ENCODE data around the gene HOTAIR. TPM values are rescaled to one million over a fixed set of nuclear protein-coding genes. Genes with fewer than 3 reads are reported as not detected.

HOTAIR gene
- total RNA-seq, 1 experiment from 2014 or later = not detected

DNA sequence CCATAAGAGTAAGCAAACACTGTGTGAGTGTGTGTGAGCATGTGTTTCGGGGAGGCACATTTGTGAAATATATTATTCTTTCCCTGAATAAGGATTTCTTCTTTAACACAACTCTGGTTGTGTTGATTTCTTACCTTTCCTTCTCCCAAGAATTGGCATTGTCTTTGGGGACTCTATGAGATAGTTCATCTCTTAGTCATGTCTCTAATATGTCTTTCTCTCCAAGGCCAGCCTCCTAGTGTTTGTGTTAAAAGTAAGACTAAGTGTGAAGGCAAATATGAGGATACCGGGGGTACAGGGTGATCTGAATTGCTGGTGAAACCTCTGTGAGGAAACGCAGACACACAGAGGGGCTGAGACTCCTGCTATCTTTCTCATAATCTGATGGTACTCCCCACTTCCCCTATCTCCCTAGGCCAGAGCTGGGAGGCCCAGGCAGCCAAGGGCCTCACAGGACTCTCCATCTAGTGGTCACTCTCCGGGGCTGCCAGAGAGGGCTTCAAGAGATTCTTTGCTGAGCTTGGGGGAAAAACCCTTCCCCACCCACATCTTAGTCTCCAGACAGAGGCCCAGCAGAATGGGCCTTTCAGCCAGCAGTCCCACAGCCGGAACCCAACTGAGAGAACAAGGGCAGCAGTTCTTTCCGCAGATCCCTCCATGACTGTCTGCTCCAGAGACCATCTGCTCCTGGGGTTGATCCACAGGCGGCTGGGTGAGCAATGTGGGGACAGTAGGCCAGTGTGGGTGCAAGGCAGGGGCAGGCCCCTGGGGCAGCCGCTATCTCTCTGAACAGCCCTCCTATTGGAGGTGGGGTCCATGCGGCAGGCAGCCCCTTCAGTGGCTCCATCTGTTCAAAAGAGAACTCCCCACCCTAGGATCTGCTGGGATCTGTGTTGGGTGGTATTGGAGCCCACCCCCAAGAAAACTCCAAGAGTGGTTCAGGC, 25.8 kb downstream of the HOTAIR start:
- no peak for DNase-seq (ENCODE audit: low read depth)

DNA sequence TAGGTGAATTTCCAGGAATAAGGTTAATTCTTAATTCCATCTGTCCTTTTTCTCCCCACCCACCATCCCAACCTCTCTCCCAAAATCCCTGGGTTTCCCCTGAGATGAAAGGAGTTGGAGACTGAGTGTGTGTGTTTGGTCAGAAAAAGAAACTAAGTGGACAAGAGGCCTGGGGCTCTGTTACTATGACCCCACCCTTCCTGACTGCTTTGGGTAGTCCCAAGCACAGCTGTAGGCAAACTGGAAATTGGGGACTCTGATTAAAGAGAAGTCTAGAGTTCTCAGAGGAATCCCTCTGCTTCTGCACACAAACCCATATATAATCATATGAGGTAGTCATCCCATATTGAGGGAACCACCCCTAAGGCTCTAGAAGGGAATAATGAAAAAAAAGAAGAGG, 27.0 kb downstream of the HOTAIR start:
- no peak for DNase-seq (ENCODE audit: low read depth)

- no peak for DNase-seq (ENCODE audit: low read depth)
Observed at GRCh38 chr12:53944907-53945847, 29.6 kb downstream of the HOTAIR start.

DNA sequence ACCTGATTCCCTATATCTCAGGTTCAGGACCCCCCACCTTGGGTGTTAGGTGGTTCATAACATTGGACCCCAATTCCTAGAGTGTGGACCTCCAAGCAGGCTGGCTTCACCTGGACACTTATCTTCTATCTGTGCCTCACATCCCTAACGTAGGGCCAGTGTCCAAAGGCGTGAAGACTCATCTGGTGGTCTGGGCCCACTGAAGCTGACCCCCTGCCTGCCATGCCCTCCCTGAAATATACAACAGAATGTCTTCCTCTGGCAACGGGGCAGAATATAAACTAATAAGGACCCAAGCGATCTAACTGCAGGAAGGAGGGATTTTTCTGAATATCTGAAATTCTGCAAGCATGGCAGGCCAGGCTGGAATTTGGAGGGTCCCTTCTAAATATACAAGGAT, 30.5 kb downstream of the HOTAIR start:
- no peak for DNase-seq (ENCODE audit: low read depth)

GRCh38 chr12:53942467-53942997, 32.2 kb downstream of the HOTAIR start:
- DNase-seq (ENCODE audit: low read depth) = no peak

DNA sequence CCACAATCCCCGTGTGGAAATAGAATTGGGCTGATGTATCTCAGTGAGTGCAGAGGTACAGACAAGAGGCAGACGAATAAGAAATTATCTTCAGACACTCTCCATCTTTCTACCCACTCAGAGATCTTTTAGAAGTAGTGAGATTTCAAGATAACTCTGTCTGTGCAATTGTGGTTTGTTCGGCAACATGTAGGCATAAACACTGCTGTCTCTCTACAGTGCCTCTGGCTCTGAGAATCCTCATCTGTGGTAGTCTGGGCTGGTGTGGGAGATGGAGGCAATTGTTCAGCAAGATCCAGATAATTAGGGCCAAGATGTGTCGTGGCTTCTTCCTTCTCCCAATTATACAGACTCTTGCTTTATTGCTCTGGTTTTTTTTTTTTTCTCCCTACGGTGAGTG, 33.0 kb downstream of the HOTAIR start:
- peak; percentile 16 for DNase-seq (ENCODE audit: low read depth)

DNA sequence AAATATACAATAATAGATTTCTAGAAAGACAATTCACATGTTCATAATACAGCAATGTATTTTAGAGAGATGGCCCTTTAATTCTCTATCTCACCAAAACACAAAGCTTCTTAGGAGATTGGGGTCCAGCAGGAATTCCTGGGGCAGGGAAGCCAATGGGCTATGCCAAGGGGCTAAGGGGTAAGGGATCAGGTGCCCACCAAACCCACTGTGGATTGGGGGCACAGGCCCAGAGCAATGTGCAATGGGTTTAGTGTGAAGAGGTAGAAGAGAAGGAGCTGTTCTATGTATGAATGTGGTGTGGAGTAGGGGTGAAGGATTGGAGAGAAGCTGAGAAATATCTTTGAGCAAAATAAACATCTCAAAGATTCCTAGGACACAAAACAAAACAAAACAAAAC, 33.6 kb downstream of the HOTAIR start:
- no peak for DNase-seq (ENCODE audit: low read depth)

DNA sequence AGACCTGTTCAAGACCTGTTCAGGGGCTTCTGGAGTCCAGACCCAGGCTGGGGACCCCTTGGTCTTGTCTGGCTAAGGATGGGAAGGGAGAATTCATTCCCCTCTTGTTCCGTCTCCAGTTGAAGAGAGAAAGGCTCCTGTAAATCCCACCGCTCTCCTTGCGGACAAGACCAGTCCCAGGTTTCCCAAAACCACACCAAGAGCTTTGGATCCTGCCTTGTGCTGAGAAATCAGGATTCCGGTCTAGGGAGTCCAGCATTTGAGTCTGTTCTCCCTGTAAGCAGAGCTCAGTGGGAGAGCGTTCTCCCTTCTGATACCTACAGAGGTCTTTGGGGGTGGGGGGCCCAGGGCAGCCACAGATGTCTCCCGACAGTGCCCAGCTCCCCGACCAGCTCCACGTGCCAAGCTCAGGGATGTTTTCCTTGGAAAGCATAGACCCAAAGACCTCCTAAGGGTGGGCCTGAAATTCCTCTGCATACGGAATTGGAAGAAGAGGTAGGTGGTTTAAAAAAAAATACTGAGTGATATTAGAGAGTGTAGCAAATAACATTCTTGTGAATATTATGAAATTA, 34.2 kb downstream of the HOTAIR start:
- DNase-seq (ENCODE audit: low read depth) = no peak

DNA sequence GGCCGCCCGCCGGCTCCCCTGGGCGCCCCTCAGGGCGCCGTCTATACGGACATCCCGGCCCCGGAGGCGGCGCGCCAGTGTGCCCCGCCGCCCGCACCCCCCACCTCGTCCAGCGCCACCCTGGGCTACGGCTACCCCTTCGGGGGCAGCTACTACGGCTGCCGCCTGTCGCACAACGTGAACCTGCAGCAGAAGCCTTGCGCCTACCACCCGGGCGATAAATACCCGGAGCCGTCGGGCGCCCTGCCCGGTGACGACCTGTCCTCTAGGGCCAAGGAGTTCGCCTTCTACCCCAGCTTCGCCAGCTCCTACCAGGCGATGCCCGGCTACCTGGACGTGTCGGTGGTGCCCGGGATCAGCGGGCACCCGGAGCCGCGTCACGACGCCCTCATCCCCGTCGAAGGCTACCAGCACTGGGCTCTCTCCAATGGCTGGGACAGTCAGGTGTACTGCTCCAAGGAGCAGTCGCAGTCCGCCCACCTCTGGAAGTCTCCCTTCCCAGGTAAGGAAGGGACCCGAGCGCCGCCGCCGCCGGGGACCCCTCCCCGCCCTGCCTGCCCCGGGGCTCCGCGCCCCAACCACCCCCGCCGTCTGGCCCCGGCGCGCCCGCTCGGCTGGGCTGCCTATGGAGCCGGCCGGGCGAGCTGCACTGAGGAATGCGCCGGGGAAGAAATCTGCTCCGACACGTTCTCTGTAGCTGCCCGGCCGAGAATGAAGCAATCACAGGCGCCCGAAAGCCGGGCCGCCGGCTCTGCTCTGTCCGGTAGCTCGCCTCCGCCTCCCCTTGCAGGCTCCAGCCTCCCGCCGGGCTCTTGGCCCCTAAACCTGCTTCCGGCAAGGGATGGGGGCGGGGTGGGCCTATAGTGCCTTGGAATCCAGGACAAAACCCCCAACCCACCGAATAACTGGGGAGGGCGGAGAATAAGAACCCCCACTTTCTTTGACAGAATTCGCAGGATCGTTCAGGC, 35.3 kb downstream of the HOTAIR start:
- DNase-seq (ENCODE audit: low read depth) = peak; percentile 10

- DNase-seq (ENCODE audit: low read depth) = peak; percentile 92
Observed at GRCh38 chr12:53938326-53939140, 36.2 kb downstream of the HOTAIR start, which contains the start of gene HOXC13. Gene HOXC13 (plus strand): TSS chr12:53938831. CDS start chr12:53938907, 76 bp downstream.

DNA sequence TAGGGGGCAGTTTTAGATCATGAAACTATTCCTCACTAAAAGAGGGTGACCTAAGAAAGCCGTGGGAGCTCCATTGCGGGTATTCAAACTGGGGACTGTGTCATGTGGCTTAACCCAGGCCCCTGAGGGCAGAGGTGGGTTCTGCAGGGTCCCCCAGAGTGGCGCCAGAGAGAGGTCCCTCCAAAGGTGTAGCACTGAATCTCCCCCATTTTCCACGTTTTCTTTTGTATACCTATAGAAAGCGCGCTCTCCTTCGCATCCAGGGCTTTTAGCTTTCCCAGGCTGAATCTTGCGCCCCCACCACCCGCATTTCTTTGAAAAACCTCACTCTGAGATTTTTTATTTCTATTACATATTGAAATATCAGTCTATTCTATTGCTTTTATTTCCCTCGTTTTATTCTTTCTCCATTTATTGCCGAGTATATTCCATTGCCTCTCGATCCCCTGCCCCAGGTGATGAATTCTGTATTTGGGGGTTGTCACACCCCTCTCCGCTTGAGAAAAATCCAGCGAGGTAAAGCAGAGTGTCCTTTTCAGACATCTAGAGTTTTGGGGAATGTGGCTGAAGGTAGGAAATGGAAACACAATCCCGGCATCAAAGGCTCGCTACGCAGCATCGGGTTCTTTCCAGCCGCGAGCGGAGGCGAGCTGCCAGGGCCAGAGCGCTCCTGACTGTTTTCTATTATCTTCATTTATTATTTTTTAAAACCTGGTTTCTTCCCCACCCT, 37.0 kb downstream of the HOTAIR start:
- DNase-seq (ENCODE audit: low read depth) = no peak

DNA sequence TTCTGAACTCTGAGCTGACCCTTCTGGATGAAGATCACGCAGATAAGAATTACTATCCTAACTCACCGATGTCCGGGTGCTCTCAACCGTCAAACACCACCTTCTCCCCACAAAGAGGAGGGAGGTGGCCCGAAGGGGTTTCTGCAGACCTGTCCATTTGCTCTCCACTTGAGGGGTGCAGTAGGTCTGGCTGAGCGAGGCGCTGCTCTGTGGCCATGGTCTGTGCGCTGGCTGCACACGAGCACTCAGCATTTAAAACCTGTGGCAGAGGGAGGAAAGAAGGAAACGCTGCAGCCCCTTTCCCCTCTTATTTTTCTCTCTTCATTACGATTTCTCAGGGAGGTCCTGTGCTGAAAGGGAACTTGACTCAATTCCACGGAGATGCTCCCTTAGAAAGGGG, 37.7 kb downstream of the HOTAIR start:
- no peak for DNase-seq (ENCODE audit: low read depth)

DNA sequence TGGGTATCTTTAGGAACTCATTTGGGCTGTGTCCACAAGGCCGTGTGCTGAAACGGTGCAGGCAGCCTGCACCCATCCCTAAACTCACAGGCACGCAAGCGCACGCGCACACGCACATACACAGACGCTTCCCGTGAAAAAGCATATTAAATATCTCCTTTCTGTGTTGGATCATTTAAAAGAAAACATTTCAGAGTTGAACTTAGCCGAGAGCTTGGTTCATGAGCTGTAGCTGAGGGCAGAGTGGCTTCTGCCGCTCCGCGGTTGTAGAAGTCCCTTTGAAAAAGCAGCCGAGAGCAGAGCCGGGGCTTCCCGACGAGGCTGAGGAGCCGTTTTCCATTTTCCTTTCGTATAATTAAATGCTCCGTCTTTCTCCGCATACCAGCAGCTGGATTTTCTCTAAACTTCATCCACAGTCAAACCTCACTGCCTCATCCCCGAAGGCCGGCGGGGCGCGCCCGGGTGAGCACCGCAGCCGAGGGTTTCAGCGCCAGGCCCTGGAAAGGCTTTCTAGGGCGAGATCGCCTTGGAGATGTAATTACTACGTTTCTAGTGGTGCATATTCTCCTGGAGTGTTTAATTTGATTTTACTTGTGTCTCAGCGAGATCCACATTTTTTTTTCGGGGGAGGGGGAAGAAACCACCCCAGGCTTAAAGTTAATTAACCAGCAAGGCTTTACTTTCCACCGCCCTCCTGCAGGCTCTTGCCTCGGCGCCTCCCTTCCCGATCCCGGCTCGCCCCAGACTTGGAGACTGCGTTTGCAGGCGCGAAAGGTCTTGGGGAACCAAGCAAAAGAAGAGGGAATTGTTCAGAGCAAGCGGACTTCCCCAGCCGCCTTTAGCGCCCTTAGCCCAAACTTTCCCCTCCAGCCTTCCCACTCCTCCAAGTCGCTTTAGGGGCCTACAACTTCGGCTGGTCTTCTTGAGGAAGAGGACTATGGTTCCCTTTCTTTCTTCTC, 39.1 kb downstream of the HOTAIR start:
- DNase-seq (ENCODE audit: low read depth) = no peak

DNA sequence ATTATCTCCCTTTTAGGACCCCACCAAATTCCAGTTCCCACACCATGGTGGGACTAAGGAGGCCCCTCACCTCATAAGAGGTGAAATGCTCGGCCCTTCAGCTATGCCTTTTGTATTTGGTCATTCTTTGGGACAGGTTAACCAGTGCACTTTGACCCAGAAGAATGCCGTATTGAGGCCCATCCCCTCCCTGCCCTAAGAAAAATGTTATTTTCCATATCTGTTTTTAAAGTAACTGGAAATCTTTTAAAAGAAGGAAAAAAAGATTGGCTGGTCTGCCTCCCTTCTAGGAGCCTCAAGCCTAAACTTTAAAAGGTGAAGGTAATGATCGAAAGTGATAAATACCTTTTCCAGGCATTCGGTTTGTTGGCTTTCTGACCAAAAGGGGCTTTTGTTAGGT, 41.8 kb downstream of the HOTAIR start:
- no peak for DNase-seq (ENCODE audit: low read depth)

- no peak for DNase-seq (ENCODE audit: low read depth)
Observed at GRCh38 chr12:53931844-53932581, 42.7 kb downstream of the HOTAIR start.

GRCh38 chr12:53930591-53931255, 44.0 kb downstream of the HOTAIR start:
- no peak for DNase-seq (ENCODE audit: low read depth)

GRCh38 chr12:53929527-53929926, 45.2 kb downstream of the HOTAIR start:
- no peak for DNase-seq (ENCODE audit: low read depth)
